GM19468 (cell line): ENCODE measurements around the gene EFTUD2.

Experiments used
- ATAC-seq: cut with Tn5 transposase; IDR thresholded peaks from one replicate; pipeline ENCODE4 v1.9.1; 2021; ENCODE audit warnings: mild to moderate bottlenecking, moderate library complexity, moderate number of reproducible peaks; ENCODE audit not compliant: unreplicated experiment; ENCODE audit errors: extremely low read depth

The EFTUD2 gene

DNA sequence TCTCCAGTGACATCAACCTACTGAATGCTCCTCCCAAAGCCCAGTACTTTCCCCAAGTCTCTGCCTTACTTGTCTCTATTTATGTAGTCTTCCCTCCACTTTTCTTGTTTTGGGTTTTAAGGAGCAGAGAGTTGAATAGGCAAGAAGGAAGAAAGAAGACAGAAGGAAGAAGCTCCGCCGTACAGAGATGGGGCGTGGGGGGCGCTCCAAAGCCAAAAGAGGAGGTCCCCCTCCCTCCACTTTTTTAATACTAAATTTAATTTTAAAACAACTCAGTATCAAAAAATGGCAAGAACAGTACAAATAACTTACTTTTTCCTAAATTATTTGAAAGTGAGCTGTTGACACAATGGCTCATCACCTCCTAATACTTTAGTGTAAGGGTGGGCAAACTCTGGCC is 4.6 kb downstream of the EFTUD2 start:
- ATAC-seq, result no peak

DNA sequence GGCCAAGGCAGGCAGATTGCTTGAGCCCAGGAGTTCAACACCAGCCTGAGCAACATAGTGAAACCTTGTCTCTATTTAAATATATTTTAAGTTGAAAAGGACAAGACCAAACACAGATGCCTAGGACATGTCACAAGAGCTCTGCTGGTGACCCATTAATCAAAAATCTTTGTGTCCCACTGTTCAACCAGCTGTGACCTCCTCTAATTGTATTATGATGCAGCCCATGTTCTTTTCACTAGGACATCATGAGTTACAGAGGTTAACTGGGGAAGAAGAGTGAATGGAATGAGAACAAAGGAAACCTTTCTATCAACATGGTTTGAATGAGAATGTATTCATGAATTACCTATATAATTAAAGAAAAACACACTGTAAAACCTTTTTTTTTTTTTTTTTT is 7.0 kb downstream of the EFTUD2 start:
- ATAC-seq, result no peak

DNA sequence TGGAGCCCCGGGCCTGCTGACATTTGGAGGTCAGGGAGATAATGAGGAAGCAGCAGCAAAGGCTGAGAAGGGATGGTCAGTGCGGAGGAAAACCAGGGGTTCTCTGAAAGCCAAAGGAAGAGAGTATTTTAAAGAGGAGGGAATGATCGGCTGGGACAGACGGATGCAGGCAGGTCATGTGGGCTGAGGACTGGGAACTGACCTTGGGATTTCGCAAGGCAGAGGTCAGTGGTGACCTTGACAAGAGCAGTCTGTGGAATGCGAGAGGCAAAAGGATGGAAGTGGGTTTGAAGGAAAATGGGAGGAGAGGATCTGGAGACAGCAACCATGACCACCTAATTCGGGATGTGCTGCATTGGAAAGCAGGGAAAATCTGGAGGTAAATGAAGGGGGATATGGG is 10.2 kb downstream of the EFTUD2 start:
- ATAC-seq, result no peak

DNA sequence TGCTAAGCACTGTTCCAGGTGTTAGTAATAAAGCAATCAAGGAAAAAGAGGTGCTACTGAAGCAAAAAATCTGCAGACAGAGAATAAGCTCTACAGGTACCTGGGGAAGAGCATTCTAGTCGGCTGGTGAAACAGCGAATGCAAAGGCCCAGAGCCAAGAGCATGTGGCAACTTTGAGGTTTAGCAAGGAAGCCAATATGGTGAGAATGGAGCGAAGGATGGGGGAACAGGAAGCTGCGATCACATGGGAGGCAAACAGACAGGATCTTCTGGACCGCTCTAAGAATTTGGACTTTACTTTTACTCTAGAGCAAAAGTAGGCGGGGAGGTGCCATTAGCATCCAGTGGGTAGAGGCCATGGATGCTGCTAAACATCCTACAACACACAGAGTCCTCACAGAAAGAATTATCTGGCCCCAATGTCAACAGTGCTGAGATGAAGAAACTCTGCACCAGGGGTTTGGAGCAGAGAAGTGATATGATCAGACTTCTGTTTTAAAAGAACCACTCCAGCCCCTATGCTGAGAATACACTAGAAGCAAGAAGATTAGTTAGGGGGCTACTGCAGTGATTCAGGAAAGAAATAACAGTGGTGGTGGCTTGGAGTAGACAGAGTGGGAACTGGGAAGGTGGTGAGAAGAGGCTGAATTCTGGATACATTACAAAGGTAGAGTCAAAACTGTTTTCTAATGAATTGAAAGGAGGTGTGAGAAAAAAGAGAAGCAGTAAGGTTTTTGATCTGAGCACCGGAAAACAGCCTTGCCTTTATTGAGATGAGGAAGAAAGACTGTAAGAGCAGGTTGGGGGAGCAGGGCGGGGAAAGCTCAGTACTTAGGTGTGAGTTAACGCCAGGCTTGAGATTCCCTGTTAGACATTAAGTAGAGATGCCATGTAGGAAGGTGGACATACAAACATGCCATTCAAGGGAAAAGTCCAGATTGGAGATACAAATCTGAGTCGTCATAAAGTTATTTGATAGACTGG is 11.0 kb downstream of the EFTUD2 start:
- no peak for ATAC-seq

DNA sequence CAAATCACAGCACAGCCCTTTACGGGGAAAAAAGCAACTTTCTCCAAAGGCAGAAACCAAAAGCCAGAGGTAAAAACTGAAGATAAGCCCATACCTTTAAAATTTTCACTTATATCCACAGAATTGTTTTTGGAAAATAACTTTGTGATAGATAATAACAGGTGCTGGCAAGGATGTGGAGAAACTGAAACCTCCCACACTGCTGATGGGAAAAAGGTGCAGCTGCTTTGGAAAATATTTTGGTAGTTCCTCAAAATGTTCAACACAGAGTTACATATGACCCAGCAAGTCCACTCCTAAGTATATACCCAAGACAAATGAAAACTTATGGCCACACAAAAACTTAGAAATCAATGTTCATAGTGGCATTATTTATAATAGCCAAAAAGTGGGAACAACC is 12.2 kb downstream of the EFTUD2 start:
- ATAC-seq, result no peak

DNA sequence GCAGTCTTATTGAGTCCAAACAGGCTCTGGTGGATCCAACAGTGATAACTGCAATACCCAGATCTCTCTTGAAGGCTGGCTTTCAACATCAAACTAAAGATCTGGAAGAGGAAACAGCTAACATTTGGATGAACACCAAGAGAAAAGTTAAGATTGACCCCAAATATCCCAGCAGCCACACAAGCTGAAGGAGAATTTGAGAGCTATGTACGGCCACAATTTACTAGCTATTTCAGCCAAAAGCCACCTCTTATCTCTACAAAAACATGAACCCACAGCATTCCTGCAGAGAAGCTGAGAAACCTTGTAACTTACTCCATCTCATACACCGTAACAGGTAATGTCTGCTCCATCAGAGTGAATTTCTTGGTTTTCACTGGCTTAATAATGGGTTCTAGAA is 14.3 kb downstream of the EFTUD2 start:
- ATAC-seq, result no peak

DNA sequence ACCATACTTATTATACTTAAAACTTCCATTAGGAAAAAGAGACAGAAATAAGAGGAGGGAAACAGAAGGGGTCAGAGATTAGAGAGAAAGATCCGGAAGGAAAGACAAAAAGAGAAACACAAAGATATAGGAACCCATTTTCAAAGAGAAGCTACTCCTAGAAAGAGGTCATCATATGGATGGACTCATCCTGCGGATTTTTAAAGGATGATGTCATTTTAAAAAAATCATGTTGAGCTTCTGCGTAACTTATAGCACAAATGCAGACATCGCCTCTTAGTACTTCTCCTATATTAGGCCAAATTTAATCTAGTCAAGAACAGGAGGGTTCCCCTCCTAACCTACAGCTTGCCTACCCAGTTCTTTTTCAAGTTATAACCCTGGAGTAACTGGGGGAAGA is 18.1 kb downstream of the EFTUD2 start:
- ATAC-seq, result no peak

DNA sequence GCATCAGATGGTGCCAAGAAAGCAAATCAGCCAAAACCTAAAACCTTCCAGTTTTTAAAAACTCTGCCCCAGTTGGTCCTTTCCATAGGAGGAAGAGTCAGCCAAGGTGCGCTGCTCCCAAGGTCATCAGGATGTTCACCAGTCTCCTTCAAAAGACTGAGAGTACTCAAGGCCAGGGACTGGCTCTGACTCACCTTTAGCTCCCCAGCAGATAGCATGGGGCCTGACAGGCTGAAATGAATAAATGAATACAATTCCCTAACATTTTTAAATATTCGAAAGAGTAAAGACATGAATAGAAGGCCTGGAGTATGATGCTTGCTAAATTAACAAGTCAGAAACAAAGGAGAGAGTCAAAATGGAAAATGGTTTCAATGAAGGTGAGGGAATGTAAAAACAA is 19.2 kb downstream of the EFTUD2 start:
- no peak for ATAC-seq

DNA sequence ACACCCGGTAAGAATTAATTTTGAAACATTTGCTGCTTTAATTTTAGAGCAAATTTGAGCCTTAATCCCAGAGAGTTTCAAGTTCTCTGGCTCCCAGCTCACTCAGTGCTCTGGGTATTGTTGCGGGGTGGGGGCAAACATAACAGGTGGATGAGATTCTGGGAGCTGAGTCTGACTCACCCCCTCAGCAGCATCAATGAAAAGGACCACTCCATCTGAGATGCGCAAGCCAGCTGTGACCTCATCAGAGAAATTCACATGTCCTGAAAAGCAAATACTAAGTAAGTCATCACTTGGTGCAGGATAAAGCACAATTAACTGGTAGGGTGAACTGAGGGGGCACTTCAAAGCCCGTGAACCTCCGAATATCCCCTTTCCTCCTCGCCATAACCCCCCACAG is 19.9 kb downstream of the EFTUD2 start:
- ATAC-seq, result no peak

DNA sequence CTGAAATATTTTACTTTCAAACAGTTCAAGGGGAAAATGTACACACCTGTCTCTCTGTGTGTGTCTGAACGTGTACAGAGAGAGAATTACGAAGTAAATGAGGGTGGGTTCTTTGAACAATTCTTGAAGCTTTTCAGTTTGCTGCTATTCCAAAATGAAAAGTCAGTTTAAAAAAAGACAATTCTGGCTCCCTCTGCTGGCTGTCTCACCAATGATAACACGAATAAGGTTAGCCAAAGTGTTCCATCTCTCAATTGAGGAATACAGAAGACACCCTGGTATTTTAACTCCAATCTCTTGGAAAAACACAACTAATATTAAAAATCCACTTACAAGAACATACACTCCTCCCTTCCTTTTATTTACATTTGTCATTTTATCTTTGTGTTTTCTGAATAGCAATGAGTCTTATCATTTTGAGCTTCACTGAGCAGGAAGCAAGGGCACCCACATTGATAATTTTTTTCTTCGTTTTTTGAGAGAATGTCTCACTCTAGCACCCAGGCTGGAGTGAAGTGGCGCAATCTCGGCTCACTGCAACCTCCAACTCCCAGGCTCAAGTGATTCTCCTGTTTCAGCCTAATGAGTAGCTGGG is 20.5 kb downstream of the EFTUD2 start:
- no peak for ATAC-seq

DNA sequence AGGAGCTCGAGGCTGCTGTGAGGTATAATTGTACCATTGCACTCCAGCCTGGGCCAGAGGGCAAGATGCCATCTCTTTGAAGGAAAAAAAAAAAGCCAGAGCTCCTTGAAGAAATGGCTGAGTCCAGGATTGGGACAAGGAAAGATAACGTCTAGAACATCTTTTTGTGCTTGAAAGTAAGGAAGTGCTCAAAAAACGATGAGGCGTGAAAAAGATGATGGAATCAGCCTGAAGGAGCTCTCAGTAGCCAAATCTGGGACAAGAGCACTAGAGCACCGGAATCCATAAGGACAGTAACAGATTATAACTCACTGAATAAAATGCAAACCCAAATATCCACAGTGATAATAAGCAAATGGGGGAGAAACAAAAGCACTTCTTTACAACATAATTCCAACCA is 22.1 kb downstream of the EFTUD2 start:
- no peak for ATAC-seq

DNA sequence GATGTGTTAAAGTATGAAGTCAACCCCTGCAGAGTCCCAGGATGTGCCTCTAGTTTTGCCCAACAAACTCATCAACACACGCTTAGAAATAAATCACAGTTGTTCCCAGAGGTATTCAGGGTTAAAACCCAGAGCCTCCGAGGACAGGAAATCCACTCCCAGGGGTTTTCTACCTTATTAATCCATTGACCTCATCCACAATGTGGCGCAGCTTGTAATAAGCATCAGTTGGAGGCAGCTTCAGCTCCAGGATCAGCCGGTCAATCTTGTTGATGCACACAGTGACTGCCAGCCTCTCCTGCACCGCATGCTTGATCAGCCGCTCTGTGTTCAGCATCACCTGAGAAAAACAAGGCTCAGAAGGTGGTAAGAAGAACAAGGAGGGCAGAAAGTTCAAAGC is 23.5 kb downstream of the EFTUD2 start:
- ATAC-seq, result no peak

DNA sequence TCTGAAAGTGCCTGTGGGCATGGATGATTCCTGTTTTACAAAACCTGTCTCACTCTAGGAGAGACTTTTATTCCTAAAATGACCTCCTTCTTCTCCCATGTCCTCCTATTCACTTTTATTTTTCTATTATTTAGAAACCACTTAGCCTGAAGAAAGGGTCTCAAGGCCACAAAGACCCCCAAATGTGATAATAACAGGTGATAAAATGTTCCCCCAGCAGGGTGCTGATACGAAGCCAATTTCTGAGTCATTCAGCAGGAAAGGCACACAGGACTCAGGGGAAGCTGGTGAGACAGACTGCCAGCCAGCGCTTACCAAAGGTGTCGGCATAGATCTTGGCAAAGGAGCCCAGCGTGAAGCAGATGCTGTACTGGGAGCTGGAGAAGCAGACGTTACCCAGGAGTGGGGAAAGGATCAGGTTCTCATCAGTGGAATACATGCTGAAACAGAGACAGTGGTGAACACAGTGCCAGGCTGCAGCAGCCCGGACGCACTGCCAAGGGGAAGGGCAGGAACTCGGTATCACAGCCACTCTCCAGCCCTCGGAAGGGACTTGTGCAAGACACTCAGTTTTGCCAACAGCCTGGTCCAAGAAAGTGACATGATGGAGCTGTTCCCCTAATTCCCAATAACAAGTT is 27.0 kb downstream of the EFTUD2 start:
- ATAC-seq, result no peak

DNA sequence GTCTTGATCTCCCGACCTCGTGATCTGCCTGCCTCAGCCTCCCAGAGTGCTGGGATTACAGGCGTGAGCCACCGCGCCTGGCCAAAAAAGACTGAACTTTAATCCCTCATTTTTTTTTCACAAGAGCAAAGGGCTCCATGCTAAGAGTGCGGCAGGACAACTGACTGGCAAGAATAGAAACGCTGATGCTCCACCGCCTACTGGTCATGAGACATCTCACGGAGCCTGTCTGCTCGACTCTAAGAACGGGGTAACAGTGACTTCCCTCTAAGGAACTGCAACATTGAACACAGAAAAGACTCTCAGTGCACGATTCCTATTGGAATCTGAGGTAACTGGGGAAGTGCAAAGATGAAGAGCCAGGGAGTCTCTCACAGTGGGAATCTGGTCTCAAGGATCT is 27.7 kb downstream of the EFTUD2 start:
- ATAC-seq, result no peak

DNA sequence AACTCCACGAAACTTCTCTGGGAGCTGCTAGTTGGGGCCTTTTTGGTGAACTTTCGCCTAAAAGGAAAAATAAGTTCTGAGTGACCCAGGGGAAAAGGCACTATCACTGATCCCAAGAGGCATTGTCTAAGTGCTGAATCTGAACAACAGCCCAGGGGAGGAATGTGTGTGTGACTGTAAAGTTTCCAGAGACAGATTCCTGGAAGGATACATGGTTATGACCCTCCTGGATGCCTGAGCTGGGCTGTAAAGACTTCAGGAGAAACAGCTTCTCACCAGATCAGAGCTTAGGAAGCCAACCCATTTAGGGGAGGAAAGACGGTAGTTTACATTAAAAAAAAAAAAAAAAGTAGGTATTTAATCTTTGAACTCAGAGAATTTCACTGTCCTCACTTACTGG is 31.4 kb downstream of the EFTUD2 start:
- ATAC-seq, result no peak

DNA sequence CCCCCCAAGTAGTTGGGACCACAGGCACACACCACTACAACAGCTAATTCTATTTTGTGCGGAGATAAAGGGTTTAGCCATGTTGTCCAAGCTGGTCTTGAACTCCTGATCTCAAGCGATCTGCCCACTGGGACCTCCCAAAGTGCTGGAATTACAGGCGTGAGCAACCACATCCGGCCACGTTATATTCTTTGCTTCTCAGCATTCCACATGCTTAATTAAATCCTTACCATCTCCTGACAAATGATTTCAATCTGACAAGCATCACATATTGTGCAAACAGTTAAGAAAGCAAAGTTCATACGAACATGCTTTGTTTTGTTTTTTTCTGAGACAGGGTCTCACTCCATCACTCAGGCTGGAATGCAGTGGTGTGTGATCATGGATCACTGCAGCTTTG is 33.3 kb downstream of the EFTUD2 start:
- ATAC-seq, result no peak

DNA sequence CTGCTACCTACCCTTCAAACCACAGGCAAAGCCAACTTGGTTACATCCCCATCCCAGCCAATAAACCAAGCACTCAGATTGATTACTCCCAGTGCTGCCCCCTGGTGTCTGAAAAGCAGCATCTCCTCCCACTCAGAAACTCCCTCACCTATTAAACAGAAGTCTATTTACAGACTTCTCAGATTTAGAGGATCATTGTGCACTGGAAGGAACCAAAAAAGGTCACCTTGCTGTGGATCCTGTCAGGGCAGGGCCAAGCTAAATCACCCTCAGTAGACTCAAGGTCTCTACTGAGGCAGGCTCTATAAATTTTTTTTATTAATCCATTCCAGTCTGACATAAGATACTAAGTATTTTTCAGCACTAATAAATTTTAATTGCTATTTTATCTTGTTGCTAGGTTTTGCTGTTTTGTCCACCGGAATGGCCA is 34.0 kb downstream of the EFTUD2 start:
- no peak for ATAC-seq

DNA sequence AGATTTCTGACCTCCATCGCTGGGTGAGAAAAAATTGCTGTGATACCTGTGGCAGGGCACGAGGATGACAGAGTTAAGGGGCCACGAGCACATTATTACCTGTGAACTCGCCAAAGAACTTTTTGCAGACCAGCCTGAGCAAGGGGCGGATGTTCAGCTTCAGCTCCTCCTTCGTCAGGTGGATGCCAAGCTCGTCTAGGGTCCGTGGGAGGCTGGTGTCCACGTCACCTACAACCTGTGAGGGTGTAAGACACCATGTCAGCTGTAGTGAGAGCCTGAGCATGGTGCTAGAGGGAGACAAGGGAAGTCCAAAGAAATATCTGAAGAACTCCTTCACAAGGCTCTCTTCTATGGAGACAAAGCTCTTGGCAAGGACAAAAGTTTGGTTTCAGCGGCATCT is 34.4 kb downstream of the EFTUD2 start:
- ATAC-seq, result no peak

DNA sequence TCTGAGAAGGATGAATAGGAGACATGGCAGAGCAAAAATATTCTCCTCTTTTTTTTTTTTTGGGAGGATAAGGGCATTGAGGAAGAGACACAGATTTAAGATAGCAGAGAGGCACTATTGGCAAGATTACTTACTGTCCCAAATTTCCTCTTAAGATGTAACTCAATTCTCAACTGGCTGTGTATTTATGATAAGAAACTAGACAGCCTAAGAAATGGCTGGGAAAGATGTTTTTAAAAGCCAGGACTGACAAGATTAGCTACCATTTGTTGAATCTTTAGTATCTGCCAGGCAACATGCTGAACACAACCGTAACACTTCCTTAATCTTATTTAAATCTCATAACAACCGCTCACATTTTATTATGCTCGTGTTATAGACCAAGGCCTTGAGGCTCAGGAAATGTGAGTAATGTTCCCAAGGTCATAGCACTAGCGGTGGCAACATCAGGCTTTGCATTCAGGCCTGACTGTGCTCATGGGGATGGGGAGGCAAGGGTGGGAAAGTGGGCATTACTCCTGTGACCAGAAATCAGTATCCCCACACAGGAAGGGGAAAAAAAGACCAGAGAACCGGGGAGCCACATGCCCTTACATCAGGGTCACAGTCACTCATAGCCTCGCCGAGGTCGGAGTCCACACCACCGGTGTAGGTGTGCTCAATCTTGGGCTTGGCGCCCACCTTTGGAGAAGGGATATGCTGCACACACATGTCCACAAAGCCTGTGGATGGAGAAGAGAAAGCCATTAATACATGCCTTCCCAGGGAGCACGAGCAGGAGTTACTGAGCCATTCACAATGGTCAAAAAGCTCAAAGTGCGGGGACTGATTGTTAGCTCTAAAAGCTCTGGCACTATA is 36.0 kb downstream of the EFTUD2 start:
- ATAC-seq, result no peak

DNA sequence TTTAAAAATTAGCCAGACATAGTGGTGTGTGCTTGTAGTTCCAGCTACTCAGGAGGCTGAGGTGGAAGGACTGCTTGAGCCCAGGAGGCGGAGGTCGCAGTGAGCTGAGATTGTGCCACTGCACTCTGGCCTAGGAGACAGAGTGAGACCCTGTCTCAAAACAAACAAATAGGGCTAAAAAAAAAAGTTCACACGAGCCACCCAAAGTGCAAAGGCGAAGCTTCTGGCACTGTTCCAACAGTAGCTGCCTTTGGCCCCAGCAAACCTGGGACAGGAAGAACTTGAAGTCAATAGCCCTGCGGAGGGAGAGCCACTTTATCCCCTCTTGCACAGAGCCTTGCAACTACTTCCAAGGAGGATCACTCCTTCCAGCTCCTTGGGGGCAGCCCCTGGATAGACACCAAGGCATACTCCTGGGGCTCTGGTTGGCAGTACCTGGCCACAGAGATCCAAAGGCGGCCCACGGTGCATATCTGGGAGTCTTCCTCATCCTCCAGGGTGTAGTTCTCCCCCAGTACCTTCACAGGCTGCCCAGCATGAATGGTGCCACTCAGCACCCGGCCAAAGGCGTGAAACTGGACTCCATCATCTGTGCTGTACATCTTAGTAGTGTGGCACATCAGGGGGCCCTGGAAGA is 36.8 kb downstream of the EFTUD2 start:
- no peak for ATAC-seq
